Kidney (tissue), 14 donors: ENCODE results near the gene PIANP. TPM values are rescaled to one million over a fixed set of nuclear protein-coding genes. Genes with fewer than 3 reads are reported as not detected.

Experiments used
- DNase-seq, 5 donors: peaks; one replicate each; pipeline ENCODE4 v3.0.0-alpha.2; 2013 to 2020
- FAIRE-seq: peaks from 2 replicates; lab custom pipeline; 2012; peaks lifted over from hg19 to GRCh38; lab: Jason Lieb, UNC
- H3K27ac ChIP-seq, 2 donors: one replicate each; pipeline ENCODE4 v1.7.0; 2013; ENCODE audit warnings: low read depth in 2 of 2, low read length in 2 of 2, inconsistent platforms in 1 of 2
- H3K27me3 ChIP-seq: one replicate; pipeline ENCODE4 v1.7.1; 2013; ENCODE audit warnings: low read length, inconsistent platforms; ENCODE audit not compliant: control insufficient read depth, insufficient read depth
- H3K36me3 ChIP-seq, 3 donors: one replicate each; pipeline versions ENCODE4 v1.7.0 to v1.7.1; 2013; ENCODE audit warnings: low read length in 3 of 3, control low read depth in 1 of 3, inconsistent platforms in 1 of 3; ENCODE audit not compliant: insufficient read depth in 3 of 3, control insufficient read depth in 2 of 3
- H3K4me1 ChIP-seq, 3 donors: one replicate each; pipeline versions ENCODE4 v1.7.0 to v1.7.1; 2013; ENCODE audit warnings: low read length in 3 of 3, inconsistent platforms in 1 of 3, low read depth in 1 of 3; ENCODE audit not compliant: control insufficient read depth in 2 of 3, insufficient read depth in 2 of 3
- H3K4me3 ChIP-seq, 3 donors: one replicate each; pipeline versions ENCODE4 v1.7.0 to v1.8.1; 2013; ENCODE audit warnings: low read length in 3 of 3, control low read depth in 1 of 3, inconsistent platforms in 1 of 3
- H3K9ac ChIP-seq, 3 donors: one replicate each; pipeline versions ENCODE4 v1.7.0 to v1.7.1; 2013; ENCODE audit warnings: low read length in 3 of 3, control low read depth in 1 of 3, inconsistent platforms in 1 of 3
- H3K9me3 ChIP-seq, 3 donors: one replicate each; pipeline versions ENCODE4 v1.7.0 to v1.7.1; 2013; ENCODE audit warnings: low read length in 3 of 3, control low read depth in 1 of 3, inconsistent platforms in 1 of 3; ENCODE audit not compliant: control insufficient read depth in 2 of 3, insufficient read depth in 1 of 3
- intact Hi-C: fragments of 100-400 bp; cut with DNase I; formaldehyde crosslinking; loops from one replicate; pipeline ENCODE4 v1.11.1; 2022
- polyA plus RNA-seq: library from polyadenylated mRNA; stranded (reverse); fragments of 350-450 nt; fragmentation: Illumina TruSeq; extraction: RNeasy Lipid Tissue Mini Kit (QIAGEN cat#74804); gene quantifications from one replicate; pipeline ENCODE4 v1.2.3, GENCODE V29; 2014; ENCODE audit warnings: low read depth, low replicate concordance; ENCODE audit not compliant: insufficient read depth
- total RNA-seq: library from RNA; stranded (reverse); fragmentation: NEBNext Ultra II Directional; extraction: Animal tissue kit (Norgen Biotek cat#: 25700); gene quantifications from one replicate; pipeline ENCODE4 v1.2.1, GENCODE V29; 2021
- TF ChIP-seq, protein P1 (sequence below): IDR thresholded peaks from 3 replicates; pipeline ENCODE4 v1.5.1; 2012; ENCODE audit warnings: mild to moderate bottlenecking, moderate library complexity, borderline replicate concordance; ENCODE audit not compliant: insufficient read depth; ENCODE audit errors: extremely low read depth
- donor health status: control.
- donor health status: control.
- donor health status: control.
- donor health status: control.
- donor health status: control.
- donor health status: DM: yes; HTN: yes; CAD: no.
- donor health status: Normal renal cell carcinoma (clear cell type).

Gene PIANP
- total and polyA plus RNA-seq, 2 donors from 2014 or later = 0.45 to 0.63 TPM

GRCh38 chr12:6653342-6653741 is 47.3 kb downstream of the PIANP start:
- Histone ChIP-seq H3K9ac (no peak overlapping the region), H3K27ac (no peak overlapping the region), H3K4me3 (no peak overlapping the region), H3K36me3 (peaks cover 5 to 43% (median 28%) of the 10 kb centered on the region in 3 donors), H3K4me1 (no peaks in the 10 kb centered on the region), H3K27me3 (no peaks in the 10 kb centered on the region), H3K9me3 (no peaks in the 10 kb centered on the region)
- no peak for DNase-seq
- no peak for FAIRE-seq
- intact Hi-C loops = no loop called here
- TF ChIP-seq, protein P1, sequence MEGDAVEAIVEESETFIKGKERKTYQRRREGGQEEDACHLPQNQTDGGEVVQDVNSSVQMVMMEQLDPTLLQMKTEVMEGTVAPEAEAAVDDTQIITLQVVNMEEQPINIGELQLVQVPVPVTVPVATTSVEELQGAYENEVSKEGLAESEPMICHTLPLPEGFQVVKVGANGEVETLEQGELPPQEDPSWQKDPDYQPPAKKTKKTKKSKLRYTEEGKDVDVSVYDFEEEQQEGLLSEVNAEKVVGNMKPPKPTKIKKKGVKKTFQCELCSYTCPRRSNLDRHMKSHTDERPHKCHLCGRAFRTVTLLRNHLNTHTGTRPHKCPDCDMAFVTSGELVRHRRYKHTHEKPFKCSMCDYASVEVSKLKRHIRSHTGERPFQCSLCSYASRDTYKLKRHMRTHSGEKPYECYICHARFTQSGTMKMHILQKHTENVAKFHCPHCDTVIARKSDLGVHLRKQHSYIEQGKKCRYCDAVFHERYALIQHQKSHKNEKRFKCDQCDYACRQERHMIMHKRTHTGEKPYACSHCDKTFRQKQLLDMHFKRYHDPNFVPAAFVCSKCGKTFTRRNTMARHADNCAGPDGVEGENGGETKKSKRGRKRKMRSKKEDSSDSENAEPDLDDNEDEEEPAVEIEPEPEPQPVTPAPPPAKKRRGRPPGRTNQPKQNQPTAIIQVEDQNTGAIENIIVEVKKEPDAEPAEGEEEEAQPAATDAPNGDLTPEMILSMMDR = no peak

GRCh38 chr12:6652391-6652790 is 48.2 kb downstream of the PIANP start:
- no peaks in the 10 kb centered on the region for H3K4me1 ChIP-seq
- H3K9me3 ChIP-seq = no peaks in the 10 kb centered on the region
- intact Hi-C loops = no loop called here
- H3K27ac ChIP-seq = no peak overlapping the region
- H3K27me3 ChIP-seq = no peaks in the 10 kb centered on the region
- peaks cover 5 to 47% (median 28%) of the 10 kb centered on the region in 3 donors for H3K36me3 ChIP-seq
- TF ChIP-seq, protein P1 = no peak
- H3K4me3 ChIP-seq = no peak overlapping the region
- no peak overlapping the region for H3K9ac ChIP-seq
- DNase-seq (no peak), FAIRE-seq (no peak)

GRCh38 chr12:6650832-6651231 is 49.8 kb downstream of the PIANP start:
- peaks cover 5 to 39% (median 22%) of the 10 kb centered on the region in 3 donors for H3K36me3 ChIP-seq
- no peaks in the 10 kb centered on the region for H3K27me3 ChIP-seq
- no peak overlapping the region for H3K27ac ChIP-seq
- no peaks in the 10 kb centered on the region for H3K9me3 ChIP-seq
- intact Hi-C loops = no loop called here
- H3K4me1 ChIP-seq = peaks cover 0 to 2% (median 0%) of the 10 kb centered on the region in 3 donors
- TF ChIP-seq, protein P1 = no peak
- DNase-seq (no peak), FAIRE-seq (no peak)
- no peak overlapping the region for H3K4me3 ChIP-seq
- no peak overlapping the region for H3K9ac ChIP-seq
